ENCODE data around the gene PACS2.

- no peak for TF ChIP-seq EZH2 (IDR thresholded peaks at IDR 0.05; ENCODE audit: borderline replicate concordance, low read depth, low read length, severe bottlenecking)
- TF ChIP-seq, protein P1, sequence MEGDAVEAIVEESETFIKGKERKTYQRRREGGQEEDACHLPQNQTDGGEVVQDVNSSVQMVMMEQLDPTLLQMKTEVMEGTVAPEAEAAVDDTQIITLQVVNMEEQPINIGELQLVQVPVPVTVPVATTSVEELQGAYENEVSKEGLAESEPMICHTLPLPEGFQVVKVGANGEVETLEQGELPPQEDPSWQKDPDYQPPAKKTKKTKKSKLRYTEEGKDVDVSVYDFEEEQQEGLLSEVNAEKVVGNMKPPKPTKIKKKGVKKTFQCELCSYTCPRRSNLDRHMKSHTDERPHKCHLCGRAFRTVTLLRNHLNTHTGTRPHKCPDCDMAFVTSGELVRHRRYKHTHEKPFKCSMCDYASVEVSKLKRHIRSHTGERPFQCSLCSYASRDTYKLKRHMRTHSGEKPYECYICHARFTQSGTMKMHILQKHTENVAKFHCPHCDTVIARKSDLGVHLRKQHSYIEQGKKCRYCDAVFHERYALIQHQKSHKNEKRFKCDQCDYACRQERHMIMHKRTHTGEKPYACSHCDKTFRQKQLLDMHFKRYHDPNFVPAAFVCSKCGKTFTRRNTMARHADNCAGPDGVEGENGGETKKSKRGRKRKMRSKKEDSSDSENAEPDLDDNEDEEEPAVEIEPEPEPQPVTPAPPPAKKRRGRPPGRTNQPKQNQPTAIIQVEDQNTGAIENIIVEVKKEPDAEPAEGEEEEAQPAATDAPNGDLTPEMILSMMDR (IDR thresholded peaks at IDR 0.05; ENCODE audit: extremely low read depth in 1 of 2, insufficient read depth in 1 of 2, low read depth in 1 of 2, low read length in 2 of 2), result no peak
- TF ChIP-seq POLR2A (IDR thresholded peaks at IDR 0.05; ENCODE audit: low read depth, low read length), result no peak
- no peak for TF ChIP-seq POLR2AphosphoS5 (IDR thresholded peaks at IDR 0.05; ENCODE audit: insufficient read depth, low read depth, low read length)
- no peak for TF ChIP-seq GATA2 (IDR thresholded peaks at IDR 0.05; ENCODE audit: insufficient read depth, insufficient read length, low read depth, low read length)
- TF ChIP-seq, protein P2, sequence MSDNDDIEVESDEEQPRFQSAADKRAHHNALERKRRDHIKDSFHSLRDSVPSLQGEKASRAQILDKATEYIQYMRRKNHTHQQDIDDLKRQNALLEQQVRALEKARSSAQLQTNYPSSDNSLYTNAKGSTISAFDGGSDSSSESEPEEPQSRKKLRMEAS (IDR thresholded peaks at IDR 0.05; ENCODE audit: insufficient read depth, insufficient read length), result no peak
- no peak for TF ChIP-seq FOS (IDR thresholded peaks at IDR 0.05; ENCODE audit: borderline replicate concordance, insufficient read depth, low read length)
- no peak for TF ChIP-seq MYC (IDR thresholded peaks at IDR 0.05; ENCODE audit: low read depth, low read length)
Measured at GRCh38 chr14:105299654-105300541, 14.7 kb upstream of the PACS2 start.
